GM21367 (cell line): ENCODE results near the gene ATXN7L1.

Experiments used
- ATAC-seq: cut with Tn5 transposase; IDR thresholded peaks from one replicate; pipeline ENCODE4 v1.9.1; 2021; ENCODE audit not compliant: unreplicated experiment

The ATXN7L1 gene

DNA sequence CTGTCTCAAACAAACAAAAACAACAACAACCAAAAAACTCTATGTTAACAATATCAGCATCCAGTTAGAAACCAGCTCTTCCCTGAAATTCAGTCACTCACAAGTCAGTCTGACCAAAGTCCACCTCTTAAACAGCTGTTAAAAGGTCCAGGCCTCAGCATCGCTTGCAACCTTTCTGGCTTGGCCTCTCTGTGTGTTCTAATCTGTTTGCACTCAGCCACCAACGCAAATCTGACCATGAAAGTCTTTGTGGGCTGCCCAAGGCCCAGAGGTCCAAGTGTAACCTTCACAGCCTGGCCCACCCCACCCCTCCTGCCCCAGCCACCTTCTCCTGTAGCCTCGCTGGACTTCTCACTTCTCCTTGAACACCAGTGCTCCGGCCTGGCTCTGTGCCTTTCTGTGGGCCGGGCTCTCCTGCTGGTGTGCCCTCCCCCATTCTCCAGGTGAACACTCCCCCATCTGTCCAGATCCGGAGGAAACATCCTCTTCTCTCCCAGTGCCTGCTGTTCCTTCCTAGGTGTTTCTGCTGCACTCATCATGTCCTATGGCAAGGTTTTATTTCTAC is 222.9 kb downstream of the ATXN7L1 start:
- ATAC-seq = no peak

DNA sequence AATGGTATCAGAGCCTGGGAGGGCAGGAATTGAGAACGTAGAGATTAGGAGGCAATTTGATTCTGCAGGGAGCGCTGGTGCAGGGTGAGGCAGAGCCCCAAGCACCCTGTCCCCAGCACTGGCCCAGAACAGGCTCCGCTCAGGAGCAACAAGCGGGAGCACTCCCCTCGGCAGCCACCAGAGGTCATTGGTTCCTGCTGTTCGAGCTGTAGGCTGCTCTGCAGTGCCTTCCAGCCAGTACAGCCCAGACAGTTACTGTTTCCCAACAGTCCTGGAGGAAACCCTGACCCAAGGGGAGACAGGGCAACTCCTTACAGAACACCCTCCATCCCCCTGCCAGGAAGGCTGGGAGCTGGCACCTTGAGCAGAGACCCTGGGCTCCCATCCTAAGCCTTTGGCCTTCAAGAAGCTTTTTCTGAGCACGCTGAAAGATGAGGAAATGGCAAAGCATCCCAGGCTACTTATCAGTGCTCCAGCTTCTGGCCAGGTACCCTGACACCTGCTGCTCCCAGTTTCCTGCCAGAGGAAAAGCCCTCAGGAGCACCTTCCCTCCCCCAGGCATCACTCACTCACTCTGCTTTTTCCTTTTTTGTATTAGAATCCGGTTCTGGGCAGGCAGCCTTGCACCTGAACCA is 223.9 kb downstream of the ATXN7L1 start:
- ATAC-seq = peak; percentile 82

DNA sequence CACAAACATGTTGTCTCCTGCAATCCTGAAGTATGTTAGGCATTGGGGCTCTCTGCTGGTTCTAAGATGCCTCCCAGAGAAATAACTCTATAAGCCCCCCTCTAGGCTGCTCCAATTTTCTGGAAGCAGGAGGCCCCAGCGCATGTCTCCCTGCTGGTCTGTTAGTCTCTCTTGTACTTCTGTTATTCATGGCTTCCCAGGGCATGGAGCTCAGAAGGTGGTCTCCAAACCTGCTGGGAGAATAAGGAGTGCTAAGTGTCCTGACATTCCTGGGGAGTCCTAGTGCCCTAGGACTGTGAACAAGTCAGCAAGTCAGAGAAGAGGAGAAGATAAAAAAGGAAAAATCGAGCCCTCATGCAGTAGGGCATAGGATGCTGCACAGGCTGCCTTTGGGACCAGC is 224.6 kb downstream of the ATXN7L1 start:
- ATAC-seq = no peak

DNA sequence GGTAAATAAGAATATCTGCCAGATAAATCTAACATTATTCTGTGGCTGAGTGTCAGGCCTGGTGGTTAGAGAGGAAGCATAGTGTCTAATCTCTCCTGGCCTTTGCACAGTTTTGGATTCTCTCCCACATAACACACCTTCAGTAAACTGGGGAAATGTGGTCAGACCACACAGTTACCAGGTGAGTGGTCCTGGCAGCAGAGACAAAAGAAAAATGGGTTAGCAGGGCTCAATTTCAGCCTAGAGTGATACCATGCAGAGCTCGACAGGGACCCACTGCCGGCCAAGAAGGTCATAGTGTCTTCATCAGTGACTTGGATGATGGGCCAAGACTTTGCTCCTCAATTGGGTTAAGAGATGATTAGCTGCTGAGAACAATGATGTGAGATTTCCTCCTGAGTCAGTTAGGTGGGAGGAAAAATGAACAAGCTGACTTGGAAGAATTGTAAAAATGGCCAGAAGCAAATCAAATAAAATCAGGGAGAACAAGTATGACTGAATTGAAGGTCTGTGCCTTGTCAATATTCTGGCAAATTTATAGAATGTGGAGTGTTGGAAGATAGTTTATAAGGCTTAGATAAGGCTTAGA is 225.9 kb downstream of the ATXN7L1 start:
- ATAC-seq = no peak

DNA sequence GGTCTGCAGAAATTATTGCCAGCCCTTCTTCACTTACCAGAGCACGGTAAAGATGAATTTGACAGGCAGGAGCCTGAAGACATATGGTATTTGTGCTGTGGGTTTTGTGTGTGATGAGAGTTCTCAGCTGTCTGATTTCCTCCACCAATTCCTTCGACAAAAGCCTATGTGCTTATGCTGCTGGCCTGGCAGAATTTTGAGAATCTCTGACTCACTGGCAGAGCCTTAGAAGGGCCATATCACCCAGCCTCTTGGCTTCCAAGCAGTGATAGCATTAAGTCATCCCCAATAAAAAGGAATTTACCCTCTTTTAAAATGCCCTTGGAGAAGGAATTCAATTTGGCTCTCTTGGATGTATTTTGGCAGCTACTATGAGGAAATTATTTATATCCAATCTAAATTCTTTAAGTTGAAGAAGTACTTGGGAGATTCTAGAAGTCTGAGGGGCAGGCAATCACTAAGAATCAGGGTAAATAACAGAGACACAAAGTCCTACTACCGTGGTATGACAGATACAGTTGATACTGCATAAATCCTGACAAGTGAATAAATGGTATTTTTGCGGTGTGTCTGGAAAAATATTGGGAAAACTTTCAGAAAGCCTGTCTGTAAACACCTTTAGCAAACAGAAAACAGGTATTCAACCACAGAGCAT is 226.5 kb downstream of the ATXN7L1 start:
- no peak for ATAC-seq

DNA sequence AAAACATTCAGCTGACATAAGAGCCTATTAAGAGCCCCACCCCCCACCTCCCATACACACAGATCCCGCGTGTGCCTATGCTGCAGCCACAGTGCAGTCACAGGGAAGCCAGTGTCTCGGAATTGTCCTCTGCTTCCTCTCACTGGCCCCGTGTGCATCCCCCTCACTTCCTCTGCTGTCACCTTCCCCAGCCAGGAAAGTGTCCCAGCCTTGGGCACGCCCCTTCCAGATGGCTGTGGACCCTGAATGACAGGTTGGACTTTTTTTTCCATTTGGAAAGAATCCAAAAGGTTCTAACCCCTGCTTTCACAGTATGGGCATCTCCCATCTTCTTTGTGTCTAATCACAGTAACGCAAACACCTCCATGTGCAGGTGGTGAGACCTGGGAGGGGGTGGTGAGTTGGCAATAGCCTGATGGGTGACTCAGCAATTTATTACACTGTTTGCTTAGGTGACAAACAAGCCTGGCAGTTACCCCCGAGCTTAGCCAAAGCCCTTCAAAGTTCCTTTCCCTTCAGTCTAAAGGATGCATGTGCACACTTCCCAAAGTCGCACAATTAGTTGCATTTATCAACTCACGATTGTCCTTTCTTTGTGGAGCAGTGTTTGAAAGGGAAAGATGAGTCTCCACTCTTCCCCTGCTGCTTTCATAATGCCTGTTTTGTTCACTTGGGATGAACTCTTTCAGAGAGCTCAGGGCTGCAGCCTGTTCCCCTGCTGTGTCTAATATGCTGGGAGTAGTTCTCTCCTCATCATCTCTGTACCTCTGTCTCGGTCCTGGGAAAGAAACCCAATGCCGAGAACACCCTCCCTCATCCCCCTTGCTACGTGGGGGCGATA is 227.6 kb downstream of the ATXN7L1 start:
- no peak for ATAC-seq

DNA sequence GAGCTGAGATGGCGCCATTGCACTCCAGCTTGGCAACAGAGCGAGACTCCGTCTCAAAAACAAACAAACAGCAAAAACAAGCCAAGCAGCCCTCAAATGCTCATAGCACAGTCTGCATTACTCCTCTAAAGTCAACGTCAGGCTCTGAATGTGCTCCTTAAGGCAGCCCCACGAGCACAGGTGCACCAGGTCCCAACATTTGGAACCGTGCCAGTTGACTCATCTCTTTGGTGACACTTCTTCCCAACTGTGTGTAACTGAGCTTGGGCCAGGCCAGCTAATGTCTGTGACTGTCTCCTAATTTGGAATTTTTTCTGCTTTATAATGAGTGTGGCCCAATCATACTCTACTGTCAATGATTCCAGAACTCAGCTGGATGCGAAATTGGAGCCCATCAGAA is 228.8 kb downstream of the ATXN7L1 start:
- ATAC-seq = no peak

DNA sequence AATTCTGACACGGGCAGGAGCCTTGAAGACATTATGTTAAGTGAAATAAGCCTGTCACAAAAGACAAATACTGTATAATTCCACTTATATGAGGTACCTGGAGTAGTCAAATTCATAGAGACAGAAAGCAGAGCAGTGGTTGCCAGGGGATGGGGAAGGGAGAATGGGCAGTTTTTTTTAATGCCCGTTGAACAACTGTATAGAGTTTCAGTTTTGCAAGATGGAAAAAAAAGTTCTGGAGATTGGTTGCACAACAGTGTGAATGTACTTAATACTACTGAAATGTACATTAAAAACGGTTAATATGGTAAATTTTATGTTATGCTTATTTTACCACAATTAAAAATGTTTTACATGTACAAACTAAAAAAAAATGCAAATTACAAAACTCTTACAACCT is 231.5 kb downstream of the ATXN7L1 start:
- no peak for ATAC-seq

DNA sequence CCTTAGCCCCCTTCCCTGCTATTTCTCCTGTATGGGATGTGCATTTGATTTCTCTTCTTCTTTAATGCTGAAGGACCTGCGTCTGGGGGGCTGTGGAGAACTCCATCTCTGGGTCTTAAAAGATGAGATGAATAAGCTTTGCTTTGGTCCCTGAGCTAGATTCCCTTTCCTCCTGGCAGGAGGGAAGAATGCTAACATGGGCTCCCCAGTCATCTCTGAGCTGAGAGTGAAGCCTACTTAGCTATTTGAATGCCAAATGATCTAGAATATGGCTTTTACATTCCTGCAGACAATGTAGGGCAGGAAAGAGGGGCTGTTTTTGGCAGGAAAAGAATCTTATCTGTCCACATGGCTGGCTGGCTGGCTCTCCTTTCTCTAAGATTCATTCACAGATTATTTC is 232.5 kb downstream of the ATXN7L1 start:
- no peak for ATAC-seq

DNA sequence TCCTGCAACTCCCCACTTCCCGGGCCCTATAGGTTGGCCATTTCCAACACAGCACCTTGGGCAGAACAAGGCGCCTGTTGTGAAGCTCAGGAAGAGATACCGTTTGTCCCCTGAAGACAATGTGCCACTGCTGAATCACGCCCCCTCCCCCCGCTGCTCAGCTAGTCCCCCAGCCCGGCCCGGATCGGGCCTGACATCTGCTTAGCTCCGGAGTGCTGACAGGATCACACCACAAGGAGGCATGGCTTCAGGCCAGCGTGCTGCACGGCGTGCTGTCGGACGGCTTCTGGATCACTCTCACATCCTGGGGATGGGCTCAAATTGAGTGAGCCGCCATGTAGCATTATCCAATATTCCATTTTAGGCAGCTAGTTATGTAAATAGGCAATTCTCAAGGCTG is 233.0 kb downstream of the ATXN7L1 start:
- ATAC-seq = no peak

DNA sequence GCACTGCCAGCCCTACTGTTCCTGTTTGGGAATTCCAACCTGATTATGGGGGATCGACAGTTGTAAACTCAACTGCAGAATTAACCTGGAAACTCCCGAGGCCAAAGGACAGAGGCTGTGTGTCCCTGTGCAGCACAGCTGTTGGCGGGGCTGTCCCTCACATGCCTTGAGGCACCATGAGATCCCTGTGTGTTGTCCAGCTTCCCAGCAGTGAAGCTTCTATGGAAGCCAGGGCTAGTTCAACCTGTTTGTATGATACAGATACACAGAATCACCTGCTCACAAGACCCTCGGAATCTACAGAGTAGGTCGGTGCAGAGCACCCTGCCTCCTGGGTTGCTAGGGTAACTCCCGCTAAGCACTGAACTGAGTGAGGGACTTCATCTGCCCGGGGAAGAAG is 234.1 kb downstream of the ATXN7L1 start:
- ATAC-seq = no peak

DNA sequence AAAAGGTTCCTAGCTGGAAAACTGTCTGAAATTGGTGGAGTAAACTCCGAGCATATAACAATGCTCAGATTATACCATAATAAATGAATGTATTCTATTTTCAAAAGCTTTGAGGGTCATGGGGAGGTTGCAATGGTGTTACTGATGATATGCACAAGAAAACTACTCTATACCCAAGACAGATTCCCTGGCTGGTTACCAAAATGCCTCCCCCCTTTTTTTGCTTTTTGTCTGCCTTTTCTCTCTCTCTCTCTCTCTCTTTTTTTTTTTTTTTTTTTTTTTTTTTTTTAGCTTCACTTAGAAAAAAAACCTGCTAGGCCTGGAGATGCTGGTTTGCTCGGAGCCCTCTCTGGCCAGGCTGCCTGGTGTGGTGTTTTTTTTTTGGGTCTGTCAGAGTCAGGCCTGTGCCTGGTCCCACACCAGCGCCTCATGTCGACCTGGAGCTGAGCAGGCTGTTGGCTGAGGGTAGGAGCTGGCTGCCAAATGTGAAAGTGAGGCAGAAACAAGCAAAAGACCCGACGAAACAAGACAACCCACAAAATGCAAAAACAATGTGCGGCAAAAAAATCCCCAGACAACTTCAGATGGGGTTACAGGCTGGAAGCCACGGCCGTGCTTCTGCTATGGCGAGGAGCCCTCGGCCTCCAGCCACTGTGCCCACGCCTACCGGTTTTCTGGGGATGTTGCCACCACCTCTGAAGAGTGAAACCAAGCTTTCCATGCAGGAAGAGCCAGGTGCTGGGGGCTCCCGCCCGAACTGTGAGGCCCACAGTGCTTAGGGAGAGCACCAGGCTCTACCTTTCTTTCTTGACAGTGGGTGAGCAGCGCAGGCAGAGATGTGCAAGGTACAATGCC is 235.2 kb downstream of the ATXN7L1 start:
- no peak for ATAC-seq

DNA sequence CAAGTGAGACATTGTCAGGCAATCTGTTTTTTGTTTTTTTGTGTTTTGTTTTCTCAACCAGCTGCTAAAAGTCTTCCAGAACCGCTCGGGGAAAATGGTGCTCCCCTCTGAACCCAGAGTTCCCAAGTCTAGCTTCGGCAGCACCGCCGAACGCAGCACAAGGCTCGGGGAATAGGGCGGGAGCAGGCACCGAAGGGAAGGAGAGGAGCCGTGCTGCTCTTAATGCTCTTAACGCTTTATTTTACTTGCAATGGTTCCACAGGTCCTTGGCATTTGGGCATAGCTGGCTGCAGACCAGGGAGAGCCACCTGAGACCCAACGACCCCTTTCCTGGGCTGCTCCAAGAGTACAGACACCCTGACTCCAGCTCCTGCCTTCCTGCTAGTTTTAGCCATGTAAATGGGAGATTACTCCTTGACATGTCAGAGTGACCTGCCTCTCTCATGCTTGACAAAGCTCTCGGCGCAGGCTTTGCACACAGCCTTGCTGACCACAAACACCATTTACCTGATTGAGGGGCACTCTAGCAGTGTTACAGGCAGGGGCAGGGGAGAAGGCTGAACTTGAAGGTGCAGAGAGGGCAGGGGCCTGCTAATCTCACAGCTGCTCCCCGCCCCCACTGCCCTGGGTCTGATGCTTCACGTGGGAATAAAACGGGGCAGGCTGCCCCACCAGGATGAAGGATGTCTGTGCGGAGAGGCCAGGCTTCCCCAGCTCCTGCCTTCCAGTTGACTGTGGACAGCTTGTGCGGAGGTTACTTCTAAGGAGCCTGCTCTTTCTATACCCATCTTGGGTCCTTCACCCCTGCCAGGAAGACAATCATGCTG is 236.5 kb downstream of the ATXN7L1 start:
- no peak for ATAC-seq

DNA sequence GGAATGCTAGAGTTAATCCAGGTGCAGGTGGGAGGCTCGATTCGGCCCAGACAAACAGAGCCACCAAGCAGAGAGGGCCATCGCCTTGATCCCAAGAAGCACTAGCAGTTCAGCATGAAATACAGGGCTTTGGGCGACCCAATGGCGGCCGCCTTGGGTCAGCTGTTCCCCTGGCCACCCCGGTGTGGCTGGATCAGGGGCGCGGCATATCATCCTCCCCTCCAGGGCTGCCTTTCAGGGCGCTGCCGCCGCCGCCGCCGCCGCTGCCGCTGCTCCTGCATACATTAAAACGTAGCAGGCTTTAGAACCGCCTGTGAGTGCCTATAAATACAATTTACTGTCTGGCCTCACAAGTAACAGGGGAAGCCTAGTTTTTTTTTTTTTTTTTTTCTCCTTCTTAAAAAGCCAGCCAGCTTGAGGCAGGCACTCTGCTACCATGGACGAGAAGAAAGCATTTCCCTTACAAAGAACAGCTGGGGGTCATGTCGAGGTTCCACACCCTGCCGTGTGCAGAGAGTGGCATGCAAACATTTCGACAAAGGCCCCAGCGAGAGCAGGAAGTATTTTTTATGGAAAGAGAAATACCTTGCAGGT is 237.4 kb downstream of the ATXN7L1 start:
- no peak for ATAC-seq

DNA sequence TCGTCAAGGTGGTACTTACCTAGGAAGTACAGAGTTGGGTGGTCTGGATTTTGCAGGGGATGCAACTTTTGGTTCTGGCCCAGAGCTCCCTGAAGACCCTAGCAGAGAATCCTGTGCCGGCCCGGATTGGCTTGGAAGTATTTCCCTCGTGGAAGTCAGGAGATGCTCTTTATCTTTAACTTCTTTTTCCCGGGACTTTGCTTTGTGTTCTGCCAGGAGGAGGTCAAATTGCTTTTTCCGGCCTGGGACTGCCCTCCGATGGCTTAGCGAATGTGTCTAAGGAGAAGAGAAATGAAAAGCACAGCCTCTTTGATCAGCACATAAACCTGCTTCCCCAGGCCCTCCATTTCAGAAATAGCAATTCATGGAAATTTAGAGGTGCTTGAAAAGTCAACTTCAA is 238.1 kb downstream of the ATXN7L1 start:
- no peak for ATAC-seq

DNA sequence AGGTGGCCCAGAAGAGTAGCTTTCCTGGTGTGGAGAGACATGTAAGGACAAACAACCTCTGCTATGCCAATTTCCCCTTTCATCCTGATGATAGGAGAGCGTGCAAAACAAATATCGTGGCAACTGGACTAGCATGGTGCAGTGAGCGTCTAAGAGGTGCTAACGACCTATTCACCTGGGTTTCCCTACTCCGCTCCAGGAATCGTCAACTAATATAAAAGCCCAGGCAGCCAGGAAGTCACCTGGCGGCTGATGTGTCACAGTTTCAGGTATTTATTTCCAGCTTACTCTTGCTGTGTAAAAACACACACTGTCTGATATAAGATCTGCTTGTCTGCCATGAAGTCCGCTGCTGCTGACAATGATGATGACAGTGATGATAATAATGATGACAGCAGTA is 238.6 kb downstream of the ATXN7L1 start:
- no peak for ATAC-seq

DNA sequence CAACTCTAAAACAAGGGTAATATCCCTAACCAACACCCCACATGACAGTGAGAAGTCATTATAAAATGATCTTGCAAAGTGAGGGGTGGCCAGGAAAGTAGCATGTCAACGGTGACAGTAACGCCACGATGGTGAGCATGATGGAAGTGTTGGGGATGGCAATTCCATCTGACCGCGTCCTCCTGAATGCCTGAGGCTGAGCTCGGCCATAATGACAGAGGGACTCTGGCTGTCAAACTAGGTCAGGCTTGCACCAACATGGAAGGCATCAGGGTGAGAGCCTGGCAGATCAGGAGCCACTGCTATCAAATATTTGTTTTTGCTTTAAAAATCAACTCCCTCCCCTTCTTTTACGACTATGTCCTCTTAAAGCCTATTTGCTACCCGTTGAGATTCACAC is 239.4 kb downstream of the ATXN7L1 start:
- ATAC-seq = no peak

DNA sequence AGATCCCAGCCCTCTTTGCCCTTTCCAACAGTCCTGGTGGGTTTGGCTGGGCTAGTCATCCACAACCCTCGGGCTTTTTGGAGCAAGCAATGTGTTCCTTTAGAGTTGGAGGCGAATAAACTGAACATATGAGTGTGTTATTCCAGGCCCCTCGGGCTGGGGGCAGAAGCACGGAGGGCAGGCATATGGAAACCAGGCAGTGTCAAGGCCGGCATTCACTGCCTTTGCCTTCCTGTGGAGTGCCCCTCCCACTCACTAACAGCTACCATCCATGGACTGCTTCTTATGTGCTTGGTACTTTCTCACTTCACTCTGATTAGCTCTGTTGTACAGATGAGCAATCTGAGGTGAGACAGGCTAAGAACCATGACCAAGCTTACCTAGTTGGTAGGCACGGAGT is 241.2 kb downstream of the ATXN7L1 start:
- ATAC-seq = no peak

DNA sequence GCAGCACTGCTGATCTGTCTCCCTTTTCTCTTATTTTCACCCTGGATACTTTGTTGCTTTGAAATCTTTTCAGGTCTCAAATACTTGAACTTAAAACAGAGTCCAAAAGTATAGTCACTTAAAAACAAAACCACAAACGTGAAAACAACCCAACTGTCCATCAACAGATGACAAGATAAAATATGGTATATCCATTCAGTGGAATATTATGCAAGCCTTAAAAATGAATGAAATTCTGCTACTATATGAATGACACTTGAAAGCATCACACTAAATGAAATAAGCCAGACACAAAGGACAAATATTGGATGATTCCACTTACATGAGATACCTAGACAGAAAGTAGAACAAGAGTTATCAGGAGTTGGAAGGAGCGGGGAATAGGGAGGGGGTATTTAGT is 250.4 kb downstream of the ATXN7L1 start:
- ATAC-seq = no peak
